ENCODE results near the gene MYH6.

The MYH6 gene

DNA sequence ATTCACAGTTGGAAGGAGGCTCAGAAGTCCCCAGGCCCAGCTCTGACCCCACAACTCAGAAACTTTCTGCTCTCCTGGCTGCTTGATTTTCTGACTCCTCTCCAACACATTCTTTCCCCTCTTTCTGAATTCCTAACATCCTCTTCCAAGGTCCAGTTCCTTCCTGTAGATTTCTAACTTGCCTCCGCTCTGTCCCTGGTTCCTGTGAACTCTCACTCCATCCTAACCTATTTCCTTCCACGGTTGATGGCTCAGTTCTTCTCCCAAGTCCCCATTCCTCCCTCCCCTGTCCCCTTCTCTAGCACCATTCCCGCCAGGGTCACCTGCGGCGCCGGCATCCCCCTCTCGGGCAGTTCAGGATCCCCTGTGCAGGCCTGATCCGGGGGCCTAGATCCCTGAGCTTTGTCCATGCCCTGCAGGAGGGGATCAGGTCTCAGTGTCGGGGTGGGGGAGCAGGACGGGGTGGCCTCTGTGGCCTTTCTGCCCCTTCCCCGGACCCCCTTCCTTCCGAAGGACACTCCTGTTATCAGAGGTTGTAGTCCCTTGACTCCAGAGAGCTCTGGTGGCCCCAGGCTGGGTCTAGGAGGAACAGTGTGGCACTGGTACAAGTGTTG, 49.4 kb downstream of the MYH6 start:
- no peak for DNase-seq (ENCODE audit: low read depth in 2 of 2)

GRCh38 chr14:23358042-23358441, 50.0 kb downstream of the MYH6 start:
- no peak for DNase-seq (ENCODE audit: low read depth in 2 of 2)

GRCh38 chr14:23357261-23357660, 50.8 kb downstream of the MYH6 start:
- DNase-seq (ENCODE audit: low read depth in 2 of 2): no peak

DNA sequence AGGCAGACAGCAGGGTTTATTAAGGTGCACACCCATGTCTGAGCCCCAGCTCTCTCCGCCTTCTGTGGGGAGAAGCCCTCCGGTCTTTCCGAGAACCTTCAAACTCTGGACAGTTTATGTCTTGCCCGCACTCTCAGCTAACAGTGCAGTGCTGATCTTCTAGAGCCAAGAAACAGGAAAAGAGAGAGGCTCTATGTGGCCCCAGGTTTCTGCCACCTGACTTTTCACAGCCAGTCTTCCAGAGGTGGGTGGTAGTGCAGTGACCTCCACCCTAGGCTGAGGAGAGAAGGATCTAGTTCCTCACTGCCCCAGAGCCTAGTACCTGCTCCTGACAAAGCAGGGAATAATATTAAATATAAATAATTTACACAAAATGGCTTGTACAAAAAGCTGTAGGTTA, 51.4 kb downstream of the MYH6 start:
- DNase-seq (ENCODE audit: low read depth in 2 of 2): no peak

- DNase-seq (ENCODE audit: low read depth in 2 of 2): no peak
Measured at GRCh38 chr14:23355871-23356435, 52.1 kb downstream of the MYH6 start.

- no peak for DNase-seq (ENCODE audit: low read depth in 2 of 2)
Measured at GRCh38 chr14:23354990-23355389, 53.1 kb downstream of the MYH6 start.

GRCh38 chr14:23353433-23353780, 54.7 kb downstream of the MYH6 start:
- DNase-seq (ENCODE audit: low read depth in 2 of 2): no peak

DNA sequence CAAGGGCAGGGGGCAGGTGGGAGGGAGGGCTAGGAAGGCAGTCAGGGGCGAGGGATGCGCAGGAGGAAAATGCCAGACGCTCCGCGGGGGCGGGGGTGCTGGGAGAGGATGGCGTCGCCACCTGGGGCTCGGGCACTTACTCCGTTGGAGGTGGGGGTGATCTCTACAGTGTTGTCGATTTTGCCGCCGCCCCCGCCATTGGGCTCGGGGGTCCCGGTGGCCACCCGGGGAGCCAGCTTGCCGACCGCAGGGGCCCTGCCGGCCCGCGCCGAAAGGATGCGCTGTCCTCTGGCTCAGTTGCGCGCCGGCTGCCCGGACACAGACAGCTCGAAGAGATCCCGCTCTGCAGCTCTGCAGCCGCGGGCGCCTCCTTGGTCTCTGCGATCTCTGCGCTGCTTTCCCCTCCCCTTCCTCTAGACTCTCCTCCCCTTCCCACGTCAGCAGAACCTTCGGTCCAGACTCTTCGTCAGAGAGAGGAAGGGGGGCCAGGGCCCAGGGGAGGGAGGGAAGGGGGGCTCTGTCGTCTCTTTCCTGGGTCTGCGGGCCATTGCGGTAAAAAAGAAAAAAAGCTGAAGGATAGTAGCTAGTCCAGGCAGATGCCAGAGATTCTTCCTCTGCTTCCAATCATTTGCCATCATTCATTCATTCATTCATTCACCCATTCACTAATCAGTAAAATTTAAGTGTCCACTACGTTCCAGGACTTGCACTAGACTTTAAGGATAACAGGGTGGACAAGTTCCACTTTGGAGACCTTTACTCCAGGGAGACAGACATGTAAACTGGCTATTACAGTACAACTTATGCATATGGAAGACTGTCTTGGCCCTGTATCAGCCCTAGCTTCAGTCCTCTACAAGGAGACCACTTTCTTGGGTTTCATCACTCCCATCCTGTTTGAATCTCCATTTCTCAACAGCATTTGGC, 55.3 kb downstream of the MYH6 start, which contains the start of gene SLC22A17:
Gene SLC22A17 (minus strand): TSS at position 382 of the 927 bp plus-strand sequence.
- peak; percentile 82 to 84 for DNase-seq (ENCODE audit: low read depth in 2 of 2)

DNA sequence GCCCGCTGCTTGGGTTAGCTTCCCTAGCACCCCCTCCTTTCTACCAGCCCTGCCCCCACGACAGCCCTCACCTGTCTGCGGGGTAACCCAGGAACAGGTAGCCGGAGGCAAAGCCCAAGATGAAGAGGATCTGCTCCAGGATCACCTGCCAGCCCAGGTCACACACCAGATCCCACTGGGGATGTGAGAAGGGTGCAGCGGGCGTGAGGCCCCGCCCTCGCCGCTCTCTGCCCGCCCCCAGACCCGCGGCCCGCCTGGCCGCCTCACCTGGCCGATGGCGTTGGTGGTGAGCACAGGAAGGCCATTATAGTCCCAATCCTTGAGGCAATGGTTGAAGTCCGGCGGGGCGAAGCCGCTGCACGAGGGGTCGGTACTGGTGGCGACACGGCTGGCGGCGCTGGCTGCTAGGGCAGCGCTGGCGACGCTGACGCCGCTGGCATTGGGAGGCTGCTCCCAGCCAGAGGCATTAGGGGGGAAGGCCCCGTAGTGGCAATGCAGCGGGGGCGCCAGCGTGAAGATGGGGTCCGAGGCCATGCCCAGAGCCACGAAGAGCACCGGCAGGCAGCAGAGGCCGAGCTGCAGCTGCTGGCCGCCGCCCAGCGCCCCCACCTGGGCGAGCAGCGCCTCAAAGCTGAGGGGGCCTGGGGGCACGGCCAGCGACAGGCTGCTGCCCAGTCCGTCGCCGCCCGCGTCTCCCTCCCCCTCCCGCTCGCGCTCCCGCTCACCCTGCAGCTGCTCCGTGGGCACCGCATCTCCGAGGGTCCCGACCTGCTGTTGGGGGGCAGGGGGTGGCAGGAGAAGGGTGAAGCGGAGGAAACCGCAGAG, 56.2 kb downstream of the MYH6 start:
- DNase-seq (ENCODE audit: low read depth in 2 of 2): no peak

DNA sequence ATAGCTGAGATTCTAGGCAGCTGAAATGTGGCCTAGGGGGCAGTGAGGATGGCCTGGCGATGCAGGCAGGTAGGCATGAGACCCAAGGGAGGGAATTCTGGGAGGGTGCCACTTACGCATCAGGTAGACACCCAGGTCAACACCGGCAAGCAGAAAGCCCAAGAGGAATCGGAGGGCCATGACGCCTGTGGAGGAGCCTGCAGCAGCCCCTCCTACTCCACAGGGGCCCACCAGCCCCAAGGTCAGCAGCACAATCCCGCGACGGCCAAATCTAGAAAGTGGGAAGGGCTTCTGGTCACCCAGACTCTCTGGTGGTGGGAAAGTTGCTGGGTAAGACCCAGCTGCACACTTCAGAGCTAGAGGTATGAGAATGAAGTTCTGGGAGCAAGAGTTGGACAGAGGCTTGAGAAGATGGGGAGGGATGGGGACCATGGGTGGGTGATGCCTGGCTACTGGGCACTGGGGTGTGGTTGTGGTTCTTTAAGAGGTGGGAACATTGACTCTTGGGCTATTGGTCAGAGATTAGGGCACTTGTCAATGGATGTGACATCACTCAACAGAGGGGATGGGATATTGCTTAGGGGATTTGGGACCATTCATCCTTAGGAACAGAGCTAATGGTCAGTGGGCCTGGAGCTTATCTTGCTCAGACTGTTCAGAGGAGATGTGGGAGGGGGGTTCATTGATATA, 58.8 kb downstream of the MYH6 start:
- DNase-seq (ENCODE audit: low read depth in 2 of 2): no peak

- no peak for DNase-seq (ENCODE audit: low read depth in 2 of 2)
Measured at GRCh38 chr14:23348297-23348655, 59.8 kb downstream of the MYH6 start.

- DNase-seq (ENCODE audit: low read depth in 2 of 2): no peak
Measured at GRCh38 chr14:23347406-23348296, 60.4 kb downstream of the MYH6 start.

- DNase-seq (ENCODE audit: low read depth in 2 of 2): no peak
Measured at GRCh38 chr14:23346693-23347405, 61.2 kb downstream of the MYH6 start.

DNA sequence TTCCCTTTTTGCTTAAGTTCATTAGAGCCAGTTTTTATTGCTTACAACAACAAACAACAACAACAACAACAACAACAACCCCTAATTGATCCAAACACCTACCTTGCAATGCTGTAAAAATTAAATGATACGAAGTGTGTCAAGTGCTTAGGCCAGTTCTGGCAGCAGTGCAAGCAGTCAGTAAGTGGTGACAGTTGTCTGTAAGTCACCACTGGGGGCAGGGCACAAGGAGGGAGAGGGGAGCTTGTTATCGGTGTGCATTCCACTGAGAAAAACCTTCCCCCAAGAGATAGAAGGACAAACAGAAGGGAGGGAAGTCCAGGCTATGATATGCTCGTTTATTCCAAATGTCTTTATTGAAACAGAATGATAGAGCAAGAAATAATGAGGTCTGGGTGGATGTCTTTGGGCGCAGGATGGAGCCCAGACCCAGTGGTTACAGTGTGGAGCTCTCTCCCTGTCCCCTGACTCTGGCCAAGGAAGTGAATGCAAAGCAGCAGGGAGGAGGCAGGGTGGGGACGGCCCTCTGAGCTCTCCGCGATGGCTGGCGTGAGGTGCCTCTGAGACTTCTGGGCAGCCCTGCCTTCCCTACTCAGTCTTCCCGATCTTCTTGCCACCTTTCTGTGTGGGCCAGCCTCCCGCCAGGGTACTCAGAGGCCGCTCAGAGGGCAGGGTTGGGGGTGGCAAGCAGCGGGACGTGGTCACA, 61.9 kb downstream of the MYH6 start:
- no peak for DNase-seq (ENCODE audit: low read depth in 2 of 2)

- DNase-seq (ENCODE audit: low read depth in 2 of 2): no peak
Measured at GRCh38 chr14:23344481-23344880, 63.6 kb downstream of the MYH6 start.

- DNase-seq (ENCODE audit: low read depth in 2 of 2): no peak
Measured at GRCh38 chr14:23339506-23340268, 68.4 kb downstream of the MYH6 start.

DNA sequence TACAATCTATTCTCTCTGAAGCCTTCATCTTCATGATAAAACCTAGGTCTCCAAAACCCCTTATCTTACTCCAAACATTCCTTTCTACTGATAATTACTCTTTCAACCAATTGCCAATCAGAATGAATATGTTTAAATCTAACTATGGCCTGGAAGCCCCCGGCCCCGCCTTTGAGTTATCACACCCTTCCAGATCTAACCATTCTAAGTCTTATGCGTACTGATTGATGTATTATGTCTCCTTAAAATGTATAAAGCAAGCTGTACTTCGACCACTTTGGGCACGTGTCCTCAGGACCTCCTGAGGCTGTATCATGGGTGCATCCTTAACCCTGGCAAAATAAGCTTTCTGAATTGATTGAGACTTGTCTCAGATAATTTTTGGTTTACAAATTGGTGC, 72.5 kb downstream of the MYH6 start:
- no peak for DNase-seq (ENCODE audit: low read depth in 2 of 2)

All from fibroblast of skin of left quadriceps (primary cell).